ENCODE results near the gene UGT2B7.
"Not testable (repeated sequence)": the region's sequence is repeated elsewhere in the genome, so short reads cannot be mapped to it uniquely, and the experiment has no call there.

The UGT2B7 gene

GRCh38 chr4:69096810-69097209, 536 bp downstream of the UGT2B7 start:
- H3F3A ChIP-seq (ENCODE audit: insufficient read depth) = no peaks in the 10 kb centered on the region
- no peak for TF ChIP-seq EZH2phosphoT487 (conservative IDR thresholded peaks at IDR 0.05; ENCODE audit: low read length)
- TF ChIP-seq CTCF (IDR thresholded peaks at IDR 0.05; ENCODE audit: insufficient read depth, low read length, poor library complexity, severe bottlenecking) = no peak
- no peaks in the 10 kb centered on the region for H3K9me2 ChIP-seq (replicated peaks; ENCODE audit: insufficient read depth, low read length)
- no peak overlapping the region for H3K4me2 ChIP-seq (ENCODE audit: low read depth, low read length, poor library complexity, severe bottlenecking)
- H3K9ac ChIP-seq (ENCODE audit: low read length) = no peak overlapping the region
- H3K36me3 ChIP-seq (ENCODE audit: low read length) = no peaks in the 10 kb centered on the region
- no peak overlapping the region for H3K27ac ChIP-seq (ENCODE audit: low read depth, low read length)
- H2AFZ ChIP-seq (ENCODE audit: low read depth, low read length, severe bottlenecking) = no peak overlapping the region
- H3K79me2 ChIP-seq (ENCODE audit: insufficient read depth, low read length) = no peaks in the 10 kb centered on the region
- no peaks in the 10 kb centered on the region for H4K20me1 ChIP-seq (ENCODE audit: low read depth, low read length)
- H3K9me3 ChIP-seq (ENCODE audit: insufficient read depth, low read length) = no peaks in the 10 kb centered on the region
- H3K4me3 ChIP-seq (ENCODE audit: insufficient read depth, low read length, poor library complexity, severe bottlenecking) = no peak overlapping the region
- H3K27me3 ChIP-seq (ENCODE audit: low read length) = no peaks in the 10 kb centered on the region

- Histone ChIP-seq H2AFZ (ENCODE audit: low read depth, low read length, severe bottlenecking) (no peak overlapping the region), H3K36me3 (ENCODE audit: low read length) (no peaks in the 10 kb centered on the region), H3K4me2 (ENCODE audit: low read depth, low read length, poor library complexity, severe bottlenecking) (no peak overlapping the region)
Observed at GRCh38 chr4:69098470-69098869, 2.2 kb downstream of the UGT2B7 start.

GRCh38 chr4:69099910-69100309, 3.6 kb downstream of the UGT2B7 start:
- Histone ChIP-seq H3K27me3 (ENCODE audit: low read length) (no peaks in the 10 kb centered on the region), H3K4me2 (ENCODE audit: low read depth, low read length, poor library complexity, severe bottlenecking) (no peak overlapping the region), H3K4me3 (ENCODE audit: insufficient read depth, low read length, poor library complexity, severe bottlenecking) (no peak overlapping the region), H3K79me2 (ENCODE audit: insufficient read depth, low read length) (no peaks in the 10 kb centered on the region), H2AFZ (ENCODE audit: low read depth, low read length, severe bottlenecking) (no peak overlapping the region), H3F3A (ENCODE audit: insufficient read depth) (no peaks in the 10 kb centered on the region), H4K20me1 (ENCODE audit: low read depth, low read length) (no peaks in the 10 kb centered on the region), H3K36me3 (ENCODE audit: low read length) (no peaks in the 10 kb centered on the region), H3K27ac (ENCODE audit: low read depth, low read length) (no peak overlapping the region), H3K9me3 (ENCODE audit: insufficient read depth, low read length) (no peaks in the 10 kb centered on the region), H3K9me2 (replicated peaks; ENCODE audit: insufficient read depth, low read length) (no peaks in the 10 kb centered on the region), H3K9ac (ENCODE audit: low read length) (no peak overlapping the region)
- TF ChIP-seq EZH2phosphoT487 (conservative IDR thresholded peaks at IDR 0.05; ENCODE audit: low read length) = no peak
- TF ChIP-seq CTCF (IDR thresholded peaks at IDR 0.05; ENCODE audit: insufficient read depth, low read length, poor library complexity, severe bottlenecking) = no peak

More at GRCh38 chr4:69098470-69098869, 2.2 kb downstream of the UGT2B7 start:
- Histone ChIP-seq H3K27me3 (ENCODE audit: low read length) (no peaks in the 10 kb centered on the region), H3K27ac (ENCODE audit: low read depth, low read length) (no peak overlapping the region), H3K9me2 (replicated peaks; ENCODE audit: insufficient read depth, low read length) (no peaks in the 10 kb centered on the region), H4K20me1 (ENCODE audit: low read depth, low read length) (no peaks in the 10 kb centered on the region), H3K9ac (ENCODE audit: low read length) (no peak overlapping the region), H3K79me2 (ENCODE audit: insufficient read depth, low read length) (no peaks in the 10 kb centered on the region), H3K9me3 (ENCODE audit: insufficient read depth, low read length) (no peaks in the 10 kb centered on the region), H3K4me3 (ENCODE audit: insufficient read depth, low read length, poor library complexity, severe bottlenecking) (no peak overlapping the region), H3F3A (ENCODE audit: insufficient read depth) (no peaks in the 10 kb centered on the region)
- TF ChIP-seq CTCF (IDR thresholded peaks at IDR 0.05; ENCODE audit: insufficient read depth, low read length, poor library complexity, severe bottlenecking) (no peak), EZH2phosphoT487 (conservative IDR thresholded peaks at IDR 0.05; ENCODE audit: low read length) (no peak)

GRCh38 chr4:69102668-69103067, 6.4 kb downstream of the UGT2B7 start:
- not testable (repeated sequence) for H3K36me3 ChIP-seq (ENCODE audit: low read length); H3K9me2 ChIP-seq (replicated peaks; ENCODE audit: insufficient read depth, low read length); H3K27me3 ChIP-seq (ENCODE audit: low read length); H3F3A ChIP-seq (ENCODE audit: insufficient read depth); H4K20me1 ChIP-seq (ENCODE audit: low read depth, low read length); H3K27ac ChIP-seq (ENCODE audit: low read depth, low read length); H3K4me2 ChIP-seq (ENCODE audit: low read depth, low read length, poor library complexity, severe bottlenecking); H2AFZ ChIP-seq (ENCODE audit: low read depth, low read length, severe bottlenecking); H3K9me3 ChIP-seq (ENCODE audit: insufficient read depth, low read length); H3K9ac ChIP-seq (ENCODE audit: low read length); H3K79me2 ChIP-seq (ENCODE audit: insufficient read depth, low read length); H3K4me3 ChIP-seq (ENCODE audit: insufficient read depth, low read length, poor library complexity, severe bottlenecking)

Measured in SU-DHL-6 (cell line).